ENCODE measurements around the gene NOC2L. TPM values are rescaled to one million over a fixed set of nuclear protein-coding genes. Genes with fewer than 3 reads are reported as not detected.

The NOC2L gene
- total RNA-seq, 1 donor from 2014 or later, result 180 TPM

- peak; percentile 56 for DNase-seq (ENCODE audit: low spot score)
- no peak overlapping the region for H3K27ac Mint-ChIP-seq
- peaks cover 5% of the 10 kb centered on the region for H3K27me3 Mint-ChIP-seq (ENCODE audit: insufficient read depth)
- no peaks in the 10 kb centered on the region for H3K9me3 Mint-ChIP-seq
- no peaks in the 10 kb centered on the region for H3K36me3 Mint-ChIP-seq (ENCODE audit: low read depth)
- intact Hi-C loops (cut with micrococcal nuclease), result loop anchor here (1.0 to 2.0 kb wide), 2 partner anchors 71 to 107 kb away; no protein-coding TSS in a partner anchor
- H3K4me1 Mint-ChIP-seq (ENCODE audit: low read depth), result no peaks in the 10 kb centered on the region
- no peak overlapping the region for H3K4me3 Mint-ChIP-seq
These were observed 17.0 kb upstream of the NOC2L start for GRCh38 chr1:975896-976683.

GRCh38 chr1:975365-975764 lies 16.3 kb upstream of the NOC2L start:
- no peak overlapping the region for H3K4me3 Mint-ChIP-seq
- H3K4me1 Mint-ChIP-seq (ENCODE audit: low read depth), result no peaks in the 10 kb centered on the region
- no peak for DNase-seq (ENCODE audit: low spot score)
- no peaks in the 10 kb centered on the region for H3K36me3 Mint-ChIP-seq (ENCODE audit: low read depth)
- H3K27me3 Mint-ChIP-seq (ENCODE audit: insufficient read depth), result peaks cover 5% of the 10 kb centered on the region
- H3K27ac Mint-ChIP-seq, result no peak overlapping the region
- intact Hi-C loops (cut with micrococcal nuclease), result no loop called here
- no peaks in the 10 kb centered on the region for H3K9me3 Mint-ChIP-seq

GRCh38 chr1:974687-975328 lies 15.8 kb upstream of the NOC2L start:
- no peak overlapping the region for H3K27ac Mint-ChIP-seq
- H3K4me3 Mint-ChIP-seq, result no peak overlapping the region
- no peaks in the 10 kb centered on the region for H3K36me3 Mint-ChIP-seq (ENCODE audit: low read depth)
- no peaks in the 10 kb centered on the region for H3K9me3 Mint-ChIP-seq
- DNase-seq (ENCODE audit: low spot score), result no peak
- H3K4me1 Mint-ChIP-seq (ENCODE audit: low read depth), result no peaks in the 10 kb centered on the region
- intact Hi-C loops (cut with micrococcal nuclease), result no loop called here
- H3K27me3 Mint-ChIP-seq (ENCODE audit: insufficient read depth), result peaks cover 5% of the 10 kb centered on the region

GRCh38 chr1:974293-974640 lies 15.2 kb upstream of the NOC2L start:
- intact Hi-C loops (cut with micrococcal nuclease), result no loop called here
- H3K4me3 Mint-ChIP-seq, result no peak overlapping the region
- DNase-seq (ENCODE audit: low spot score), result no peak
- no peaks in the 10 kb centered on the region for H3K9me3 Mint-ChIP-seq
- no peak overlapping the region for H3K27ac Mint-ChIP-seq
- peaks cover 5% of the 10 kb centered on the region for H3K27me3 Mint-ChIP-seq (ENCODE audit: insufficient read depth)
- no peaks in the 10 kb centered on the region for H3K4me1 Mint-ChIP-seq (ENCODE audit: low read depth)
- no peaks in the 10 kb centered on the region for H3K36me3 Mint-ChIP-seq (ENCODE audit: low read depth)

GRCh38 chr1:973459-974292 lies 14.6 kb upstream of the NOC2L start:
- Mint-ChIP-seq H3K27ac (no peak overlapping the region), H3K4me3 (no peak overlapping the region), H3K36me3 (ENCODE audit: low read depth) (no peaks in the 10 kb centered on the region), H3K27me3 (ENCODE audit: insufficient read depth) (peaks cover 5% of the 10 kb centered on the region), H3K9me3 (no peaks in the 10 kb centered on the region), H3K4me1 (ENCODE audit: low read depth) (no peaks in the 10 kb centered on the region)
- intact Hi-C loops (cut with micrococcal nuclease), result no loop called here
- DNase-seq (ENCODE audit: low spot score), result no peak

- H3K4me1 Mint-ChIP-seq (ENCODE audit: low read depth), result no peaks in the 10 kb centered on the region
- no peaks in the 10 kb centered on the region for H3K9me3 Mint-ChIP-seq
- peaks cover 9% of the 10 kb centered on the region for H3K27me3 Mint-ChIP-seq (ENCODE audit: insufficient read depth)
- no peak for DNase-seq (ENCODE audit: low spot score)
- no peak overlapping the region for H3K27ac Mint-ChIP-seq
- intact Hi-C loops (cut with micrococcal nuclease), result no loop called here
- H3K36me3 Mint-ChIP-seq (ENCODE audit: low read depth), result no peaks in the 10 kb centered on the region
- no peak overlapping the region for H3K4me3 Mint-ChIP-seq
These were observed 13.8 kb upstream of the NOC2L start for GRCh38 chr1:972726-973458.

- H3K27me3 Mint-ChIP-seq (ENCODE audit: insufficient read depth), result peaks cover 9% of the 10 kb centered on the region
- H3K4me3 Mint-ChIP-seq, result no peak overlapping the region
- no peaks in the 10 kb centered on the region for H3K4me1 Mint-ChIP-seq (ENCODE audit: low read depth)
- no peaks in the 10 kb centered on the region for H3K9me3 Mint-ChIP-seq
- no peaks in the 10 kb centered on the region for H3K36me3 Mint-ChIP-seq (ENCODE audit: low read depth)
- intact Hi-C loops (cut with micrococcal nuclease), result no loop called here
- no peak overlapping the region for H3K27ac Mint-ChIP-seq
- DNase-seq (ENCODE audit: low spot score), result no peak
These were observed 12.9 kb upstream of the NOC2L start for GRCh38 chr1:971751-972506.

GRCh38 chr1:970973-971730 lies 12.1 kb upstream of the NOC2L start:
- Mint-ChIP-seq H3K27ac (no peak overlapping the region), H3K9me3 (no peaks in the 10 kb centered on the region), H3K36me3 (ENCODE audit: low read depth) (no peaks in the 10 kb centered on the region), H3K4me3 (no peak overlapping the region), H3K27me3 (ENCODE audit: insufficient read depth) (peaks cover 9% of the 10 kb centered on the region), H3K4me1 (ENCODE audit: low read depth) (no peaks in the 10 kb centered on the region)
- DNase-seq (ENCODE audit: low spot score), result no peak
- intact Hi-C loops (cut with micrococcal nuclease), result no loop called here

- intact Hi-C loops (cut with micrococcal nuclease), result no loop called here
- Mint-ChIP-seq H3K36me3 (ENCODE audit: low read depth) (no peaks in the 10 kb centered on the region), H3K27ac (no peak overlapping the region), H3K27me3 (ENCODE audit: insufficient read depth) (peaks cover 4% of the 10 kb centered on the region), H3K4me1 (ENCODE audit: low read depth) (no peaks in the 10 kb centered on the region), H3K9me3 (no peaks in the 10 kb centered on the region), H3K4me3 (no peak overlapping the region)
- DNase-seq (ENCODE audit: low spot score), result no peak
These were observed 11.4 kb upstream of the NOC2L start for GRCh38 chr1:970242-970972.

GRCh38 chr1:969260-969855 lies 10.3 kb upstream of the NOC2L start:
- H3K27ac Mint-ChIP-seq, result no peak overlapping the region
- no peak for DNase-seq (ENCODE audit: low spot score)
- intact Hi-C loops (cut with micrococcal nuclease), result no loop called here
- H3K4me3 Mint-ChIP-seq, result no peak overlapping the region
- peaks cover 4% of the 10 kb centered on the region for H3K27me3 Mint-ChIP-seq (ENCODE audit: insufficient read depth)
- H3K36me3 Mint-ChIP-seq (ENCODE audit: low read depth), result no peaks in the 10 kb centered on the region
- no peaks in the 10 kb centered on the region for H3K4me1 Mint-ChIP-seq (ENCODE audit: low read depth)
- H3K9me3 Mint-ChIP-seq, result no peaks in the 10 kb centered on the region

All from activated T-helper 1 cell treated with anti-CD3 and anti-CD28 coated beads, Interleukin-12 subunit alpha, Interleukin-12 subunit beta, Interleukin-2, Interleukin-4 antibody, amounts not matched to agents 30 ng/mL and 10 ng/mL and 1 ng/mL, durations not matched to agents 14 hours and 24 hours and 36 hours (primary cell).